Activated CD4-positive, alpha-beta T cell treated with anti-CD3 and anti-CD28 coated beads for 36 hours (primary cell): ENCODE data around the gene PRXL2A. TPM values are rescaled to one million over a fixed set of nuclear protein-coding genes. Genes with fewer than 3 reads are reported as not detected.

ENCODE experiments used
- ATAC-seq: fragments of 200-7000 bp; cut with Tn5 transposase; one replicate; pipeline ENCODE4 v1.10.0; 2021; ENCODE audit warnings: mild to moderate bottlenecking, moderate library complexity
- CTCF ChIA-PET: fragments of 350-600 bp; sonication (Branson Sonifier 250); formaldehyde crosslinking; loops from one replicate; lab custom pipeline; 2021; ENCODE audit warnings: antibody characterized with exemption; lab: Charles Lee
- POLR2A ChIA-PET: fragments of 350-600 bp; sonication (Branson Sonifier 250); formaldehyde crosslinking; loops from one replicate; lab custom pipeline; 2021; ENCODE audit warnings: antibody characterized with exemption, inconsistent platforms; lab: Charles Lee
- DNase-seq: peaks from one replicate; pipeline ENCODE4 v3.0.0-alpha.2; 2020
- H3K27ac Mint-ChIP-seq: one replicate; pipeline ENCODE4 v1.8.0; 2021; ENCODE audit warnings: mixed read lengths
- H3K27me3 Mint-ChIP-seq: one replicate; pipeline ENCODE4 v1.8.0; 2021; ENCODE audit warnings: mixed read lengths
- H3K36me3 Mint-ChIP-seq: one replicate; pipeline ENCODE4 v1.8.0; 2021; ENCODE audit warnings: low read depth, mixed read lengths
- H3K4me1 Mint-ChIP-seq: one replicate; pipeline ENCODE4 v1.8.0; 2021; ENCODE audit warnings: mixed read lengths
- H3K4me3 Mint-ChIP-seq: one replicate; pipeline ENCODE4 v1.8.0; 2021; ENCODE audit warnings: mild to moderate bottlenecking, moderate library complexity, mixed read lengths
- H3K9me3 Mint-ChIP-seq: one replicate; pipeline ENCODE4 v1.8.0; 2021; ENCODE audit warnings: low read depth, mixed read lengths
- intact Hi-C, 2 experiments: fragments of 100-400 bp; cut with DNase I in 1 of 2; cut with micrococcal nuclease in 1 of 2; formaldehyde crosslinking; loops; one replicate each; pipeline versions ENCODE4 v1.14.2 to v1.15.1; 2022 to 2024; cut with DNase I, micrococcal nuclease
- total RNA-seq, 2 experiments: library from RNA; stranded (reverse); gene quantifications; one replicate each; pipeline ENCODE4 v1.2.3, GENCODE V29; 2021

Gene PRXL2A
- total RNA-seq, 2 experiments from 2014 or later, result 15.0 to 17.6 TPM

DNA sequence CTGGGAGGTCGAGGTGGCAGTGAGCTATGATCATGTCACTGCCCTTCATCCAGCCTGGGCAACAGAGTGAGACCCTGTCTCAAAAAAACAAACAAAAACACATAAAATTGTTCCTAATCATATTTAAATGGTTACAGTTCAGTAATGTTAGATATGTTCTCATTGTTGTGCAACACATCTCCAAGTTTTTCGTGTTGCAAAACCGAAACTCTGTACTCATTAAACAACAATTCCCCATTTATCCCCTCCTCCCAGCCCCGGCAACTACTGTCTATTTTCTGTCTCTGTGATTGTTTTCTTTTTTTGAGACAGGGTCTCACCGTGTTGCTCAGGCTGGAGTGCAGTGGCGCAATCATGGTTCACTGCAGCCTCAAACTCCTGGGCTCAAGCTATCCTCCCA, 16.1 kb upstream of the PRXL2A start:
- Mint-ChIP-seq H3K9me3 (no peaks in the 10 kb centered on the region), H3K36me3 (no peaks in the 10 kb centered on the region), H3K4me3 (no peak overlapping the region), H3K27ac (no peak overlapping the region), H3K4me1 (no peaks in the 10 kb centered on the region), H3K27me3 (no peaks in the 10 kb centered on the region)
- DNase-seq (no peak), ATAC-seq (no peak)
- intact Hi-C loops, result loop anchor here in 1 of 2 experiments (2.0 kb wide), 1 partner anchor 37 kb away; no protein-coding TSS in a partner anchor
- ChIA-PET POLR2A (no interaction called here), CTCF (interaction anchor here (1.6 kb wide), 1 partner anchor 14 kb away, joined by 5 read pairs; no protein-coding TSS in a partner anchor)

DNA sequence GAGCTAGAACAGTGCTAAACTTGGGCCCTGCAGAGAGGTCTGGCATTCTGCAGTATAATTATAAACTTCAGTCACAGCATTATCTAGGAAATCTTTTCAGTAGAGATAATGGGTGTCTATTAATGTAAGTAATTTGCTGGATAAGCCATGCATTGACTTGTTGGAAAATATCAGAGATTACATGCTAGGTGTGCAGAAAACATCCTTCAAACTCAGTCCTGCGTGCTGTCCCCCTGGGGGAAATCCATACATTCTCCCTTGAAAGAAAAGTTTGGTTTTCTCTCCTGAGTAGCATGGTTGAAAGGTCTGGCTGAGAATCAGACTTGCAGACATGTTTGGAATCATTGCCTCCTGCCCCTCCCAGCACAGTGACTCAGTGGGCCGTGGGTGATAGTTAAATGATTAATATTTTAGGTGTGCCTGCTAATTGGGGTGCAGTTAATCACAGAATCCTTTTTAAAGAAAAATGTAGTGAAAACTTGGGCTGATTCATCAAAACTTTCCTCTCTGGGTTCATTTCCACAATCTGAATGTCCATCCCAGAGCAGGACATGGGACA, 13.9 kb upstream of the PRXL2A start:
- no peaks in the 10 kb centered on the region for H3K27me3 Mint-ChIP-seq
- POLR2A ChIA-PET, result no interaction called here
- no peak for DNase-seq
- H3K36me3 Mint-ChIP-seq, result no peaks in the 10 kb centered on the region
- no peak overlapping the region for H3K27ac Mint-ChIP-seq
- H3K4me3 Mint-ChIP-seq, result no peak overlapping the region
- ATAC-seq, result no peak
- no peaks in the 10 kb centered on the region for H3K9me3 Mint-ChIP-seq
- CTCF ChIA-PET, result interaction anchor here (0.9 kb wide), 1 partner anchor 17 kb away, joined by 3 read pairs; no protein-coding TSS in a partner anchor
- intact Hi-C loops, result no loop called here
- no peaks in the 10 kb centered on the region for H3K4me1 Mint-ChIP-seq

DNA sequence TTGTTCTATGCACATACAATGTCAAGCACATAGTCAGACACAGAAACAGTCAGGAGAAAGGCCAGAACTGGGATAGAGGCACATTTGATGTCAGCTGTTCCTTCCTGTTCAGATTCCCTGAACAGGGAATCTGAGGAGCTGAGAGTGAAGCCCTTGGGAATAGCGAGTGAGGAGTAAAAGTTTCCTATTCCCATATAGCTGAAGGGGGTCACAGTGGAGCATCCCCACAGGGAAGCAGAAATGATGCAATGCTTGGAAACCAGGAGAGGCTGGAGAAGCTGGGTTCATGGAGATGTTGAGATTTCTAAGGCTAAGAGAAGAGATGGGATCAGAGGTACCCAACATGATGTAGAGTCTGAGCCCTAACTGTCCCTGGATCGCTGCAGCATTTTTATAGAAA, 11.3 kb upstream of the PRXL2A start:
- ATAC-seq (no peak), DNase-seq (no peak)
- Mint-ChIP-seq H3K27ac (no peak overlapping the region), H3K36me3 (no peaks in the 10 kb centered on the region), H3K27me3 (no peaks in the 10 kb centered on the region), H3K9me3 (no peaks in the 10 kb centered on the region), H3K4me1 (no peaks in the 10 kb centered on the region), H3K4me3 (no peak overlapping the region)
- ChIA-PET CTCF (interaction anchor here (0.8 to 2.2 kb wide), 4 partner anchors 9 to 109 kb away, joined by 4 to 8 read pairs (median 6); no protein-coding TSS in a partner anchor), POLR2A (interaction anchor here (0.7 kb wide), 1 partner anchor 41 kb away, joined by 4 read pairs; no protein-coding TSS in a partner anchor)
- intact Hi-C loops, result no loop called here

DNA sequence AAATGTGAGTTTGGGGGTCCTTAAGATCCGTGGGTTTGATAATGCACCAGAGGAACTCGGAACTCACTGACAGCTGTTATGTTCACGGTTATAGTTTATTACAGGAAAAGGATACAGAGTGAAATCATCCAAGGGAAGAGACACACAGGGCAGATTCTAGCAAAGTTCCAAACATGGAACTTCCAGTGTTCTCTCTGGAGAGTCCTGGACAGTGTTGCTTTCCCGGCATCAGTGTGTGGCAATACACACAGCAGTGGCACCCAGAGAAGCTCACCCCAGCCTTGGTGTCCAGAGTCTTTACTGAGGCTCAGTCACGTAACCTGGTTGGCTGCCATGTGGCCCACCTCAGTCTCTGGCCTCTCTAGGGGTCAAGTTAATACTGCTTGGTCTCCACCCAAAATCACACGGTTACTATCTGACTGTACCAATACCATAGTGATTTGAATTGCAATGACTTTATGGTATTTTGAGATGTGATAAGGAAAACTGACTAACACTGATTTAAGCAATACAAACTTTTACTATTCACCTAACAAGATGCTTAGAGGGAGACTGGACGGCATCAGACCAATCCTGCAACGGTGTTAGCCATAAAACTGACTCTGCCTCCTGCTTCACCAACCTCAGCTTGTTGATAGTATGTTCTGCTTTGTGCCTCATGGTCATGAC, 8.1 kb upstream of the PRXL2A start:
- ChIA-PET POLR2A (no interaction called here), CTCF (interaction anchor here (0.6 to 0.9 kb wide), 3 partner anchors 49 to 99 kb away, joined by 3 to 4 read pairs (median 3); no protein-coding TSS in a partner anchor)
- intact Hi-C loops, result no loop called here
- ATAC-seq (no peak), DNase-seq (no peak)
- Mint-ChIP-seq H3K9me3 (no peaks in the 10 kb centered on the region), H3K27me3 (no peaks in the 10 kb centered on the region), H3K36me3 (no peaks in the 10 kb centered on the region), H3K4me1 (no peaks in the 10 kb centered on the region), H3K4me3 (no peak overlapping the region), H3K27ac (no peak overlapping the region)

DNA sequence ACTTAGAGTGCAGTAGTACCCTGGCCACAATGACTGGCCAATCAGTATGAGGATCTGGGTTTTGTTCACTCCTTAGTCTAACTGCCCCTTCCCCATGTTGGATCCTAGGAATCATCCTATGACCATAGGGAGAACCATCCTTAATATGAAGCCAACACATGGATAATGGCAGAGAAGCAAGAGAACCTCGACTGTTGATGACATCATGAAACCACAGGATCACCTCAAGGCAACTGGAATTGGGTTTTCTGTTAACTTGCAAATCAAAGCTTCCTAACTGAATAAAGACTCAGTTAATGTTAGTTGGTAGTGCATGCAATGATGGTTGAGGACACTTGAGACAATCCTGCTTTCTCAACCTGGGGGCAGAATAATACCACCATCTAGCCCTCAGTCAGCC, 3.3 kb upstream of the PRXL2A start:
- intact Hi-C loops, result loop anchor here in 1 of 2 experiments (5.0 kb wide), 1 partner anchor 203 kb away; no protein-coding TSS in a partner anchor

DNA sequence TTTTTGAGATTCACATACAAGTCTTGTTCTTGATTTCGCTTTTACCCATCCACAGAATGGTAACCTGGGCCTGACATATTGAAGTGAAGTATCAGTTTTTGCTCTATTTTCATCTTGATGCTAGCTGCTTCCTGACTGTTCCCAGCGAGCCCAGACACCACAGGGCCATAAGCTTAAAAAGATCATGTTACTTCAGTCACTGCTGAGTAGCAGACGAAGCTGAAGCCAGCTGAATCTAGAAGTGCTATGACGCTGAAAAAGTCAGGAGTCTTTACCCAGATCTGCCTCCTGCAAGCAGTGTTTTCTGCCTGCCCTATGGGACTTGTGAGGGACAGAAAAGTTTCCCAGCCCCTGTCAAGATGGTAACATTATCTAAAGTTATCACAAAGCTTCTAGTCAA, 2.7 kb upstream of the PRXL2A start:
- Mint-ChIP-seq H3K4me3 (no peak overlapping the region), H3K36me3 (no peaks in the 10 kb centered on the region), H3K27me3 (no peaks in the 10 kb centered on the region), H3K27ac (no peak overlapping the region), H3K4me1 (peaks cover 17% of the 10 kb centered on the region), H3K9me3 (no peaks in the 10 kb centered on the region)
- no peak for ATAC-seq
- CTCF ChIA-PET, result interaction anchor here (0.8 to 1.5 kb wide), 10 partner anchors 23 to 259 kb away, joined by 3 to 5 read pairs (median 4); no protein-coding TSS in a partner anchor
- no peak for DNase-seq
- POLR2A ChIA-PET, result interaction anchor here (0.7 kb wide), 1 partner anchor 96 kb away, joined by 4 read pairs; no protein-coding TSS in a partner anchor
- intact Hi-C loops, result loop anchor here in 1 of 2 experiments (5.0 kb wide), 1 partner anchor 203 kb away; no protein-coding TSS in a partner anchor

More for the DNA sequence above, 3.3 kb upstream of the PRXL2A start:
- CTCF ChIA-PET, result interaction anchor here (1.0 to 1.5 kb wide), 5 partner anchors 44 to 259 kb away, joined by 4 to 5 read pairs (median 4); no protein-coding TSS in a partner anchor
- H3K9me3 Mint-ChIP-seq, result no peaks in the 10 kb centered on the region
- H3K27me3 Mint-ChIP-seq, result no peaks in the 10 kb centered on the region
- peaks cover 13% of the 10 kb centered on the region for H3K4me1 Mint-ChIP-seq
- ATAC-seq (no peak), DNase-seq (no peak)
- POLR2A ChIA-PET, result no interaction called here
- no peaks in the 10 kb centered on the region for H3K36me3 Mint-ChIP-seq
- no peak overlapping the region for H3K27ac Mint-ChIP-seq
- no peak overlapping the region for H3K4me3 Mint-ChIP-seq

DNA sequence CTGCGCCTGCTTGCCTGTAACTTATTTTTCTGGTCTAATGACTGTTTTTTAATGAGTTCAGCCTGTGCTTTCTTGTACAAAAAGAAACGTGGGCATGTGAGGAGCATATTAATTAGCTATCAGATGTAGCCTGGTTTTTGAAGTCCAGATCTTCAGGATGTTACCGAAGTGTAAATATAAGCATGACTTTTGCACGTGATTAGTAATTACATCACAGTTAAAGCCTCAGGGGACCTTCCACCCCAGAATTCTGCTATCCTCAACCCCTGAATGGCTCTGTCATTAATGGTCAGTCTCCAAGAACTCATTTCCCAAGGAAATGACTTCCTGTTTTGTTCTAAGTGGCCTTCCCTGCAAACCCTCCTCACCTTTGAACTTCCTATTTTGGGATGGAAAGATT, 2.1 kb upstream of the PRXL2A start:
- Mint-ChIP-seq H3K27me3 (no peaks in the 10 kb centered on the region), H3K27ac (no peak overlapping the region), H3K4me3 (no peak overlapping the region), H3K9me3 (no peaks in the 10 kb centered on the region), H3K36me3 (no peaks in the 10 kb centered on the region), H3K4me1 (peaks cover 21% of the 10 kb centered on the region)
- ChIA-PET CTCF (interaction anchor here (0.8 to 2.4 kb wide), 11 partner anchors 22 to 258 kb away, joined by 3 to 22 read pairs (median 4); no protein-coding TSS in a partner anchor), POLR2A (interaction anchor here (0.7 kb wide), 1 partner anchor 96 kb away, joined by 4 read pairs; no protein-coding TSS in a partner anchor)
- intact Hi-C loops, result loop anchor here in 1 of 2 experiments (5.0 kb wide), 1 partner anchor 204 kb away; no protein-coding TSS in a partner anchor
- DNase-seq, result no peak
- no peak for ATAC-seq

DNA sequence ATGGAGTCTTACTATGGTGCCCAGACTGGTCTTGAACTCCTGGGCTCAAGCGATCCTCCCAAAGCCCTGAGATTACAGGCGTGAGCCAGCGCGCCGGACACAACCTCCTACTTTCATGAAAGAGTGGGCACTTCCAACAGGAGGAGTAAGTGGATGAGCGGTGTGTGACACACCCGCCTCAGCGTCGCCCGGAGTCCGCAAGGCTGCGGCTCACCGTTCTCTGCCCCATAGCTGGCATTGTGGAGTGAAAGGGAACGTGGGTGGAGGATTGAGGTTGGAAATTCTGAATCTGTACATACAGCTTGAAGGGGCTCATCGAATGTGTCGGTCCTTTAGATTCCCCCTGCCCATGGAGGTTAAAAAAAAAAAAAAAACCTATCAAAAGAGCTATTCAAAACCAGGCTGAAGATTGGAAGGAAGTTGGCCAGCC, 524 bp upstream of the PRXL2A start:
- Mint-ChIP-seq H3K27me3 (no peaks in the 10 kb centered on the region), H3K9me3 (no peaks in the 10 kb centered on the region), H3K4me1 (peaks cover 33% of the 10 kb centered on the region), H3K27ac (peak overlapping the region; percentile 94), H3K36me3 (no peaks in the 10 kb centered on the region), H3K4me3 (peak overlapping the region; percentile 76)
- ChIA-PET CTCF (interaction anchor here (0.6 to 2.4 kb wide), 14 partner anchors 14 to 222 kb away, joined by 3 to 22 read pairs (median 4); no protein-coding TSS in a partner anchor), POLR2A (interaction anchor here (0.6 to 1.3 kb wide), 2 partner anchors 97 to 147 kb away, joined by 4 to 10 read pairs; no protein-coding TSS in a partner anchor)
- DNase-seq (peak; percentile 77), ATAC-seq (peak; percentile 77)
- intact Hi-C loops, result loop anchor here (1.0 to 5.0 kb wide), 5 partner anchors 35 to 206 kb away; no protein-coding TSS in a partner anchor

DNA sequence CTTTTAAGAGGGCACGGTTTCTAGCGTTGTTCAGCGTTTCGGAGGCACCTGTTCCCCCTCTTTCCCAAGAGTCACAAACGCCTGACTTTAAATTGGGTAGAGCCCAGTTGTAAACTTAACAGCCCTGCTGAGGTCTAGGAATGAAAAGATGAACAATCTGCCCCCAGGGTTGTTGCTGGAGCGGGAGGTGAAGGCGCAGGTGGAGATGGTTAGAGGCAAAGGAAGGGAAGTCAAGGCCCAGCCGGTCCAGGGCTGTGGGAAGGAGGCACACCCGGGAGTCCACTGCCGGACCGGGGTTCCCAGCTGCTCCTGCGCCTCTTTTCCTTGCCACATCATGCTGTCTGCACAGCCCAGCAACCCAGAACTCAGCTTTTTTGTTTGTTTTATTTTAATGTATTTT, 770 bp downstream of the PRXL2A start:
- ATAC-seq (no peak), DNase-seq (no peak)
- ChIA-PET CTCF (interaction anchor here (1.1 kb wide), 1 partner anchor 31 kb away, joined by 4 read pairs; no protein-coding TSS in a partner anchor), POLR2A (interaction anchor here (0.6 kb wide), 1 partner anchor 96 kb away, joined by 3 read pairs; no protein-coding TSS in a partner anchor)
- H3K4me3 Mint-ChIP-seq, result peak overlapping the region; percentile 76
- no peak overlapping the region for H3K27ac Mint-ChIP-seq
- no peaks in the 10 kb centered on the region for H3K36me3 Mint-ChIP-seq
- H3K4me1 Mint-ChIP-seq, result peaks cover 44% of the 10 kb centered on the region
- intact Hi-C loops, result loop anchor here (2.0 to 5.0 kb wide), 3 partner anchors 34 to 207 kb away; no protein-coding TSS in a partner anchor
- H3K9me3 Mint-ChIP-seq, result no peaks in the 10 kb centered on the region
- no peaks in the 10 kb centered on the region for H3K27me3 Mint-ChIP-seq

DNA sequence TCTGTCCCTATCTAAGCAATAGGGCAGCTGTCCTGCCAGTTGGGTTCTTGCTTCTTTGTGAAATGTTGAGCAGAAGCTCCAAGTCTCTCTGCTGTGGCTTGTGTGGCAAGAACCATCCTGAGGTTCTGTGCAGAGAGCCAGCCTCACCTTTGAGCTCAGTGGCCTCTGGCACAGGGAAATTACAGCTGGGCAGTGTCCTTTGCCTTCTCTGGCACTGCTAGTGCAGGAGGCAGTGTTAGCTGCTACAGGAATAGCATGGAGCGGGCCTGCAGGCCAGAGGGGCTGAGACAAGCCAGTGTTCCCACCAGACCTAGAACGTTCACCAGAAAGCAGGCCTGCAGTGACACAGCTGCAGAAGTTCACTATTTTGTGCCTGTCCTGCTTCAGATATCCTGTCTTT, 1.8 kb downstream of the PRXL2A start:
- Mint-ChIP-seq H3K9me3 (no peaks in the 10 kb centered on the region), H3K27me3 (no peaks in the 10 kb centered on the region), H3K4me1 (peaks cover 44% of the 10 kb centered on the region), H3K27ac (no peak overlapping the region), H3K4me3 (no peak overlapping the region), H3K36me3 (no peaks in the 10 kb centered on the region)
- POLR2A ChIA-PET, result no interaction called here
- intact Hi-C loops, result no loop called here
- CTCF ChIA-PET, result interaction anchor here (0.9 to 2.8 kb wide), 4 partner anchors 32 to 191 kb away, joined by 3 to 8 read pairs (median 5); no protein-coding TSS in a partner anchor
- DNase-seq (no peak), ATAC-seq (no peak)
